HG03432 (cell line): ENCODE data around the gene KRT33B.
"Not testable (repeated sequence)": the region's sequence is repeated elsewhere in the genome, so short reads cannot be mapped to it uniquely, and the experiment has no call there.

Experiments
- ATAC-seq: cut with Tn5 transposase; IDR thresholded peaks from one replicate; pipeline ENCODE4 v1.9.1; 2021; ENCODE audit warnings: mild to moderate bottlenecking, moderate library complexity; ENCODE audit not compliant: unreplicated experiment

KRT33B gene

DNA sequence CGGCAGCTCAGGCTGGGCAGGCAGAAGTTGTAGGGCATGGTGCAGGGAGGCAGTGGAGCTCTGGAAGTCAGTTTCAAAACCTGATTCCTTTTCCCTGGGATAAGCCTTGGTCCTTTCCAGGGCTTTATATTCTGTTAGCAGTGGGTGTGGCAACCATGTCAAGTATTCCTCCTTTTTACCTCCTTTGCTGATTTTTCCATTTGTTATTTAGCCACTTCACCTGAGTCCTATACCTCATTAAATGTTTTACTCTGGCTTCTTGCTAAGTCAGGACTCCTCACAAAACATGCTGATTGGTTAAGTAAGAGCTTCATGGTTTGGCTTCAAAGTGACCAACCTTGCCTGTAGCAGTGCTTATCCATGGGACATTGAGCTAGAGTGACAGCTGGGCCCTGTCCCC, at the start of gene KRT33B:
Gene KRT33B (minus strand): TSS at position 101 of the 400 bp plus-strand sequence. CDS start 63 bp downstream, at position 38.
- no peak for ATAC-seq

DNA sequence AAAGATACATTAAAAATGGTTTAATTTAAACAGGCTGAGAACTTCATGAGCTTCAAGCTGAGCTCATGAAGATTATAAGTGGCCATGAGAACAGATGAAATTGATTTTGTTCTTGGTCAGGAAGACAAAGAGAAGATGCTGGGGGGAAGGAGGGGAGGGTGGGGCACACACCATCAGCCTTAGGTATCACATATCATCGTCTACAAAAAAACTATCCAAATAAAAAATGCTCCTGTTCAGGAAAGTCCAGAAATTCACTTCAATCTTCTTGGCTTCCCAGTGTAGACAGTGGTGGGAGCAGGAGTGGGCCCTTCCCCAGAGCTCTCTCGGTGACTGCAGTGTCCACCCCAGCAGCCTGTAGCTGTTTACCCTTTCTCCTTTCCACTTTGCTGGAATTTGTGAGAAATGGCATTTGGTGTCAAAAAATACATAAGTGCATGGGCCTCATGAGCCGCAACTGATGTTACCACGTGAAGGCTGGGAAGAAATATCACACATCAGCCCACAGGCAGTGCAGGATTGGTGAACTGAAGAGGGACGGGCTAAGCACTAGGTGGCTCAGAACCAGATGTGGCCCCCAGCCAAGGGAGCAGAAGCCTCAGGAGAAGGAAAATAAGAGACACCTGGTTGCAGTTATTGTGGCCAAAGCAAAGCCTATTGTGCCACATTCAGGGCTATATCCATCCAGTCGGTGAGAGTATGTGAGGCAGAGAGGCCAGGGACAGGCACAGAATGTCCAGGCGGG, 48.7 kb upstream of the KRT33B start:
- ATAC-seq, result no peak

DNA sequence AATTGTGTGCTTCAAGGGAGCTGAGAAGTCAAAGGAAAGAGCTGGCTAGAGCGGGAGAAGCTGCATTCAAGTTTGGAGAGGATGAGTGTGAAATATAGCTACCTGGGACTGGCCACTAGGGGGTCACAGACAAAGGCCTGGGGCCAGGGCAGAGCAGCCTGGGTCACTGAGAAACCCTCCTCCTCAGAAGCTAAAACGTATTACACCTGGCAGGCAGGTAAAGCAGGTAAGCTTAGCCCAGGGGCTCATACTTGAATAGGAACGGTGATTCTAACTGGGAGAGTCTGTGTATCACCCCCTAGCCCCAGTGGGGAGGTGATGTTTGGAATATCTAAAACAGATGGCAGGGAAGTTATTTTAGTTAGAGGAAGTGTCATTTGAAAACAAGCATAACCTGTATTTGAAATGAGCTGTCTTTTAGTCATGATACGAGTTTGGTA, 48.0 kb upstream of the KRT33B start:
- no peak for ATAC-seq

DNA sequence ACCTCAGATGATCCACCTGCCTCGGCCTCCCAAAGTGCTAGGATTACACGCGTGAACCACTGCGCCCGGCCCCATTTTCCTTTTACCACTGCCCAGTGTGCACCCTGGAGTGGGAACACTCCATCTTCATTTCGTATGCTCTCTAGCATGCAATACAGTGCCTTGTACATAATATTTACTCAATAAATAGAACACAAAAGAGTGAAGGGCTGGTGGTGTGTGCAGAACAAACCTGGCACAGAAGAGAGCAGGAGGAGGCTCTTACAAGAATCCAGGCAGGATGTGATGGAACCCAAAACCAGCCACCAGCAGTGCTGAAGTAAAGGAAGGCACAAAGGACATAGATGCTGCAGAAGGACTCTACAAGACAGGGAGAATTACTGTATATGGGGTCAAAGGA, 47.5 kb upstream of the KRT33B start:
- no peak for ATAC-seq

DNA sequence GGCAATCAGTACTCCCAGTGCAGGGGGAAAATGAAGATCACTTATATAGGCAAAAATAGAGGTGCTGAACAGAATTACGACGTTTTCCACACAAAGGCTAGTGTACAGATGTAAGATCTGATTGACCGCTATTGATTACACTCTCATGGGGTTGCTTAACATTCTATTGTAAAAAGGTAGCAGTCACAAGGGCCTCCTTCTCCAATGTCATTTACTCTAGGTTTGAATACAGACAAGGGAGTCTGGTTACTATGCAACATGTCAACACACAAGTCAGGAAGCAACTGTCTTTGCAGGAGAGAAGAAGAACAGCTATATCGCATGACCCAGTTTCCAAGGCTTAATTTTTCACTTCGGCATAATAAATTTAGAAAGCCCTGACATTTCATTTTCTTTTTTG, 46.9 kb upstream of the KRT33B start:
- ATAC-seq, result no peak

DNA sequence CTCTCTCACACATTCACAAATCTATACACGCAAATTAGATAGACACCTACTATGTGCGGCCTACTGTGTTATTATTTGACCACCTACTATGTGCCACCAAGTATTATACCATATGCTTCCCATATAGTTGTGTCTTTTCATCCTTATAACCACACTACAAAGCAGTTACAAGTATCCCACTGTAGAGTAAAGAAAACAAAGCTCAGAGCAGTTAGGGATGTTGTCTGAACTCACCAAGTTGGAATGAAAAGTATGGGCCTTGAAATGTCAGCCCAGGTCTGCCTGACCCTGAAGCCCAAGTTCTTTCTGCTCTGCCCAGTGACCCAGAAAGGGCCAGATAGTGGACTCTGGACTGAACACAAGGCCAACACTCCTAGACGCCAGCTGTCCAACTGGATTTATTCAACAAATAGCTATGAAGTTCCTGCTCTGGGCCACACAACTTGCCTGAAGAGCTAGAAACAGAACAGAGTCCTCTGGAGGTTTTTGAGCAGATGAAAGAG, 46.3 kb upstream of the KRT33B start:
- ATAC-seq, result no peak

DNA sequence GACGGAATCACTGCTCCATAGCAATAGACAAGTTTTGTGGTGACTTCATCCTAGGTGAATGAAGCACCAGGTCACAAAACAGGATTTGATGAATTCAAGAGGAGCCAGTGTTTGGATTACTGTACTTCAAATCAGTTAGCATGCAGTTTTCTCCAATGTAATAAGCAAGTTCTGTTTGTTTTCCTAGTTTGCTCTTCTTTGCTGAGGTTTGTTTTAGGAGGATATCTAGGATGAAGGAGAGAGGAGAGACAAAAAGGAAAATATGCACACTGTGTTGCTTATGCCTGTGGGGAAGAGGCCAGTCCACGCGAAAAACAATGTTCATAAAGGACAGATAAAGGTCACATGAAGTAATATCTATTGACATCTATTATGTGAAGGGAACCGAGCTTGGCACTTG, 45.8 kb upstream of the KRT33B start:
- ATAC-seq, result no peak

DNA sequence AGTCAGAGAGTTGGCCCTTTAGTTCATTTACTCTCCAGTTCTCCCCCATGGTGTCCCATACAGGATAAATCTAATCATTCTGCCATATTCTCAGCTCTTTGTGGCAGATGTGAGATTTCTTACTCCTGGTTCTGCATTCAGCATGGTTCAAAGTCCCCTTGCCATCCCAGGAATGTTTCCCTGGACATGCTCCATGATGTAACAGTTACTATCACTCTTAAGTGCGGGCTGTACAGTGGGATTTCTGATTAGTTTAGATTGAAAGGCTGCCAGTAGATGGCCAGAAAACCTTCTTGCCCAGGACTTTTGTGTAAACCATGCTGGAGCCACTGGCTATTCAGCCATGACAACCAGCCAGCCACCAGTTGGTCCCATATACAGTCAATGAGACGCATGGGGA, 44.4 kb upstream of the KRT33B start:
- no peak for ATAC-seq

DNA sequence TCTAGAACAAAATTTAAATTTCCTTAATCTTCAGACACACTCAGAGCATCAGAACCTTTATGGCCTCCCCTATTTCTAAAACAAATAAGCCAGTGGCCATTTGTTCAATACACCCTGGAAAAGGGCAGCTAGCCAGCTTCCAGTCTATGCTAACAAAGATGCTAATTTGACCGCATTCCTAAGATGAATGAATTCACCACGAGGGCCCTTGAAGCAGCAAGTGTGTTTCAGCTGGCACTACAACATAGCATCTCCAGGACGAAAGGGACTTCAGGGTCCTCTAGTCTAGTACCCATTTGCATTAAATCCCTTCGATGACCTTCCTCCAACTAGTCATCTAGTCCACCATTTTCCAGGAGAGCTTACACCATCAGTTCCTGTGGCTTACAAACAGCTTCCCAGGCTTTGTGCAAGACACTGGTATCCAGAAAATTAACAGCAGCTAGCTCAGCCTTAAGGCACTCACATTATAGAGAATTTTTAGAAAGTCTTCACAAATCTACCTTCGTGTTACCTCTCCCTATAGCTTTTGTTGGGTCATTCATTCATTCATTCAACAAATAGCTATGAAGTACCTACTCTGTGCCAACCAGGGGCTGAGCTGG, 43.8 kb upstream of the KRT33B start:
- ATAC-seq, result no peak

DNA sequence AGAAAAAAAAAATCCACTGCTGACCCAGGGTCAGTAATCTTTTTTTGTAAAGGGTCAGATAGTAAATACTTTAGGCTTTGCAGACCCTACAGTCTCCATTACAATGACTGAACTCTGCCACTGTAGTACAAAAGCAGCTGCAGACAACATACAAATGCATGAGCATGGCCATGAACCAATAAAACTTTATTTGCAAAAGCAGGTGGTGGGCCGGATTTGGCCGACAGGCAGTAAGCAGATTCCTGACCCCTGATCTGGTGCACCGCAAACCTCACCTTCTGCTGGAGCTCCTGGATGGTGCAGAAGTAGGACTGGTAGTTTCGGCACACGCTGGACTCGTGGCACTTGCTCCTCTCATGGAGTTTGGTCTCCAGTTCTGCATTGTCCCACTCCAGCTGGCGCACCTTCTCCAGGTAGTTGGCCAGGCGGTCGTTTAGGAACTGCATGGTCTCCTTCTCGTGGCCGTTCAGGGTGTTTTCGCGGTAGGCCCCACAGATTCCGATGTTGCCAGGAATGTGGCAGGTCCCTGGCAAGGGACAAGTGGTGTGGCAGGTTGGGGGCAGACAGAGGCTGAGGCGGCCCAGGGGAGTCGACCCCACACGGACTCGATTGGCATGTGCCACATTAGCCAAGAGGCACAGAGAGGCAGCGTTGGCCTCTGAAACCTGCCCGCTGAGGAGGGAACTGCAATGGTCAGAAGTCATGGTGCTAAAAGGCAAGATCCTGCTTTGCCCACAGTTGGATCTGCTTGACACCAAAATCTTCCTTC, 41.6 kb upstream of the KRT33B start:
- no peak for ATAC-seq

DNA sequence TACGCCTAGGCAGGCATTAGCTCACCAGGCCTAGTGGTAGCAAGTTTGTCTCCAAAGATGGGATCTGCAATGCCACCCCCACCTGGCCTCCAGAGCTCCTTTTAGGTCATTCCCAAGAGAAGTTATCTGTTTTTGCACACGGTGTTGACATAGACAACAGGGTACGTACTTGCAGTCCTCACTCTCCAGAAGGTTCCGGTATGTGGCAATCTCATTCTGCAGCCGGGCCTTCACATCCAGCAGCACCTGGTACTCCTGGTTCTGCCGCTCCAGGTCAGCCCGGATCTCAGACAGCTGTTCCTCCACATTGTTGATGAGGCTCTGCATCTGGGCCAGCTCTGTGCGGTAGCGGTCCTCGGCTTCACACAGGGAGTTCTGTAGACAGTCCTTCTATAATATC, 37.6 kb upstream of the KRT33B start:
- no peak for ATAC-seq

DNA sequence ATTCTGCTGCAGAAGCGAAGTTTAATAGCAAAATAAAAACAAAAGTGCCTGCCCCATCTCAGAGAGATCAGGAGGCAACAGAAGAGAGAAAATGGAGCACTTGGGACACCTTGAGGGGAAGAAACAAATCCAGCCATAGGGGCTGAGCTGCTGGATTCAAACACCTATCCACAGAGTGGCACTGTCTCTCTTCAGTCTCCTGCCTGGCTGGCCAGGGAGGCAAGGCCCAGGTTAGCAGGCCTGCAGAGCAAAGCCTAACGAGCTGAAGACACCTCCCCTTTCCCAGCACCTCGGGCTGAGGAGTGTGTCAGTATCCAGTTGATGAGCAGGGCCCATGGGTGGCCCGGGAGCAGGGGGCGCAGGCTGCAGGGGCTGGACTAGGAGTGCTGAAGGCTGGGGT, 36.6 kb upstream of the KRT33B start:
- no peak for ATAC-seq

DNA sequence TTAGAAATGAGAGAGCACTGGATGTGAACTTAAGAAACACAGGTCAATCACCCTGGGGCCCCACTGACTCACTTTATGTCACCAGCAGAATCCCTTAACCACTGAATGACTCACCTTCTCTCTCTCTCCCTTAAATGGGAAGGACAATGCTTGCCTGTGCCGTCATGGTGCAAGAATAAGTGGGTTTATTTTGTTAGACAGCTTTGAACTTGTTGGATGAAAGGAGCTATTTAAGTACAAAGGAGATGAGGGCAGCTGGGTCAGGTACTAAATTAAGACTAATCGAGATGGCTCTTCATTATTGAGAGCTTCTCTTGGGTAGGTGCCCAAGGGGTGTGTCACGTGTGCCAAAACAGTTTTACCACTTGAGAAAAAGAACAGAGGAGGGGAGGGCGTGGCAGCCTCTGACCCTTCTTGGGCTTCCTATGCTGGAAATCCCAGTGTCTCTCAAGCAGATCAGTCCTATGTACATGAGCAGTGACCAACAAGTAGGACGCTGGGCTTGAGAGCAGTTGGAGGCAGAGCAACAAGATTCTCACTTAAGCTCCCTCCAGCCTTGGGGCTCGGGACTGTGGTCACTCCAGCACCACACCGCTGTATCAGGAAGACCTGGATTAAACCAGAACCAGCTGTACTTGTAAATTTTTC, 34.5 kb upstream of the KRT33B start:
- ATAC-seq, result no peak

DNA sequence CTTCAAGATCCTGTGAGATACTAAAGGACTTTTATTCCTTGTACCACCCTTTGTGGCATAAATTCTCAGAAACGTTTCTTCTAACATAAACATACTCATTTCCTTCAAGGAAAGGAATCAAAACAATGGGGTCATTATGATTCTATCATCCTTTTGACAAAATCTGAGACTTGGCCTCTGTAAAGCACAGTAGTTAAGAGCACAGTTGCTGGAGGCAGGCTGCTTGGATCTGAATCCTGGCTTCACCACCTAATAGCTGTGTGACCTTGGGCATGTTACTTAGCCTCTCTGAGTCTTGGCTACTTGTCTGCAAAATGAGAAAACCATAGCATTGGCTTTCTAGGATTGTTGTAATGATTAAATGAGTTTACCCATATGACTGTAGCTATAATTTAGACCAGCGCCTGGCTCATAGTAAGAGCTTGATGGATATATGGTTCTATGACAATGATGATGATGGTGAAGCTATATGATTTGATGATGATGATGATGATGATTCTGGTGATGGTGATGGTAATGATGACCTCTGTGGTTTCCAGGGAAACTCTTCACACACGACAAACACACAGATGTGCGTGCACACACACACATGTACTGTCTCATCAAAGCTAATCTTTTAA, 33.9 kb upstream of the KRT33B start:
- ATAC-seq, result no peak

DNA sequence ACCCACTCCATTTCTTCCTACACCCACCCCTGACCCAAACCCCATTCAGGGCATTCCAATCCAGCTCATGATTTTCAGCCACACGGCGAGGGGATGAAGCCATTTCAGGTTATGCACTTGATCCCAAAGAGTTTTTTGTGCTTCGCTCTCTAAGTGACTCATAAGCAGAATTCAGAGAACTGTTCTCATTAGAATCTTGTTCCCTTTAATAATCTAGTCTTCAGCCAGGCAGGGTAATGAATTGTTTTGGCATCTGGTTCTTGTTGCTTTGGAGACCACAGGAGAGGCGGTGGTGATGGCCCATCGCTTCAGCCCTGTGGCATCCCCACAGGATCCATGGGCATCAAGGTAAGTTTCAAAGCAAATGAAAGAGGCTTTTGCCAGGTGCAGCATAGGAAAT, 32.5 kb upstream of the KRT33B start:
- no peak for ATAC-seq

DNA sequence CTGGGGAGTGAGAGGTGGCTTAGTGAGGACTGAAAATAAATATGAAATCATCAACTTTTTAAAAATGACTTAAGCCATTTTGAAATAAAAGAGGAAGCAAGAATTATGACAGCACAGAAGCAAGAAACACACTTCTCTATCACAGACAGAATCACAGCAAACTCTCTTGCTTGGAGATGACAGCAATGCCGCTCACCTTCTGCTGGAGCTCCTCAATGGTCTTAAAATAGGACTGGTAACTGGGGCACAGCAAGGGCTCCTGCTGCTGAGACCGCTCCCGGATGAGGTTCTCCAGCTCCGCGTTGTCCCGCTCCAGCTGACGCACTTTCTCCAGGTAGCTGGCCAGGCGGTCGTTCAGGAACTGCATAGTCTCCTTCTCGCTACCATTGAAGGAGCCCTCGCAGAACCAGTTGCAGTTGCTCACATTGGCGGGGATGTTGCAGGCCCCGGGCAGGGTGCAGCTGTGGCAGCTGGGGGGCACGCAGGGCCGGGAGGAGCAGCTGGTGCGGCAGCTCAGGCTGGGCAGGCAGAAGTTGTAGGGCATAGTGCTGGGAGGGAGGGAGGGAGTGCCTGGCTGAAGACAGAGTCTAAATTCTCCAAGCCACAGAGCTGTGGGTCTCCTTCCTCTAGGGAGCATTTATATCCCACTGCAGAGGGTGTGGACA, 27.5 kb upstream of the KRT33B start, which contains the start of gene KRT31:
Gene KRT31 (minus strand): TSS at position 613 of the 665 bp plus-strand sequence. CDS start 69 bp downstream, at position 544.
- no peak for ATAC-seq

DNA sequence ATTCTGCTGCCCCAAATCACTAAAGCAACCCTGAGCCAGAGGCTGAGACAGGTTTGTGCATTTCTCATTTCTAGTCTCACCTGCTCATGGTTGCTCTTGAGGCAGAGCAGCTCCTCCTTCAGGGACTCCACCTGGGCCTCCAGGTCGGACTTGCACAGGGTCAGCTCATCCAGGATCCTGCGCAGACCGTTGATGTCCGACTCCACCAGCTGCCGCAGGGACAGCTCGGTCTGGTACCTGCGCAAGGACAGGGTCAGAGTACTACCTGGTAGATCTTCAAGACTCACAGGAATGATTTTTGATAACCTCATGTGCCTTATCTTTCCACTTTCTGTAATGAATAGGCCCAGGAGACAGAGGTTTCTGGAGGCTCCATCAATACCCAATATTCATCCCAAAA, 26.7 kb upstream of the KRT33B start:
- no peak for ATAC-seq

DNA sequence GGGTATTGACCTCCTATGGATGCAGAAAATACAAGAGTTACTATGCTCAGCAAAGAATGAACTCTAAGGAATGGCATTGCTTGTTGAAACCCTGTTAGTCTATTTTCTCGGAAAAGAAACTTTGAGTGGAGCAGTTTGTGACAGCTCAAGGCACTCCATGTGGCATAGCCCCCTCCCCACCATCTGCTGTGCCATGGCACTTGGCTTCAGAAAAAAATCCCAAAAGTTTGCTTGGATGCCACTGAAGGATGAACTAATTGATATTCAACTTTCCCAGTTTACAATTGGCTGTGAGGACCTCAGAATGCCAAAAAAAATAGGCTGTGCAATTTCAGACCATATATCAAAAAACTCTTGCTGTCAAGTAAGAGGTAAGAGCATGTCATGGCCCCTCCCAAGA, 26.0 kb upstream of the KRT33B start:
- ATAC-seq, result no peak

DNA sequence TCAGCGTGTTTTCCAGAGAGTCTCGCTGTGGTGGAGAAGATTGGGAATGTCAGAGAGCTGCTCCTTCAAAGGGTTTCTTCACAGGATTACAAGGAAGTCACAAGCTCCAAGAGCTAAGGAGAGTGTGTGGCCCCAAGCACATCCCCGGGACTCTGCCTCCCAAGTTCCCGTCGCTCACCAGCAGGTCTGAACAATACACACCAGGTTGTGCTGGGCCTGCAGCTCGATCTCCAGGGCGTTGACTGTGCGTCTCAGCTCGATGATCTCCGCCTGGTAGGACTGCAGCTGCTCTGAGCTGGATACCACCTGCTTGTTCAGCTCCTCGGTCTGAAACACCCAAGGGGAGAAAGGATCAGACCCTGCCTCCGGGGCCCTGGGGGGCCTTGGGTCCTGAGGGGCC, 25.4 kb upstream of the KRT33B start:
- ATAC-seq, result not testable (repeated sequence)
